ENCODE results near the gene GPR153.

The GPR153 gene

DNA sequence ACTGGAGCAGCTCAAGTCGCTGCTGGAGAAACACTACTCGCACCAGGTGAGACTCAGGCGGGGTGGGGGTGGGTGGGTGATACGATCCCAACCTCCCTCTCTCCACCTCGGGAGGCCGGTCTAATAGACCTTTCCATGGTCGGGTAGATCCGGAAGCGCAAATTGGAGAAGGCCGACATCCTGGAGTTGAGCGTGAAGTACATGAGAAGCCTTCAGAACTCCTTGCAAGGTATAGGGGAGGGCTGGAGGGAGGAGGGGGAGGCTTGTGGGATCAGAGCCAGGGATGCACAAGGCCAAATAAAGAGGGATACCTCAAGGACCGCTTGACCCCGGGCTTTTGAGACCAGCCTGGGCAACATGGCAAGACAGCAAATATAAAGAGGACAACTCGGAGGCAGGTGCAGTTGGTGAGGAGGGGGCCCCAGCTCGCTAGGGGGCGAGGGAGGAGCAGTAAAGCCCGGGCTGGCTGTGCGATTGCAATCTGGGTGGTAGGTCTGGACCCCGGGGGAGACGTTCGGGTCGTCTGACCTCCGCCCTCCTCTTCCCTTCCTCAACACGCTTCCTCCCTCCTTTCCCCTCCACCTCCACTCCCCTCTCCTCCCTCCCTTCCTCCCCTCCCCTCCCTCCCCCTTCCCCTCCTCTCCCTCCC lies 16.4 kb downstream of the GPR153 start:
- in situ Hi-C loops (cut with HindIII; ENCODE audit: low sequenced_read_pairs): no loop called here
- H3K4me3 ChIP-seq (ENCODE audit: low read depth, low read length): no peak overlapping the region
- TF ChIP-seq, protein P1, sequence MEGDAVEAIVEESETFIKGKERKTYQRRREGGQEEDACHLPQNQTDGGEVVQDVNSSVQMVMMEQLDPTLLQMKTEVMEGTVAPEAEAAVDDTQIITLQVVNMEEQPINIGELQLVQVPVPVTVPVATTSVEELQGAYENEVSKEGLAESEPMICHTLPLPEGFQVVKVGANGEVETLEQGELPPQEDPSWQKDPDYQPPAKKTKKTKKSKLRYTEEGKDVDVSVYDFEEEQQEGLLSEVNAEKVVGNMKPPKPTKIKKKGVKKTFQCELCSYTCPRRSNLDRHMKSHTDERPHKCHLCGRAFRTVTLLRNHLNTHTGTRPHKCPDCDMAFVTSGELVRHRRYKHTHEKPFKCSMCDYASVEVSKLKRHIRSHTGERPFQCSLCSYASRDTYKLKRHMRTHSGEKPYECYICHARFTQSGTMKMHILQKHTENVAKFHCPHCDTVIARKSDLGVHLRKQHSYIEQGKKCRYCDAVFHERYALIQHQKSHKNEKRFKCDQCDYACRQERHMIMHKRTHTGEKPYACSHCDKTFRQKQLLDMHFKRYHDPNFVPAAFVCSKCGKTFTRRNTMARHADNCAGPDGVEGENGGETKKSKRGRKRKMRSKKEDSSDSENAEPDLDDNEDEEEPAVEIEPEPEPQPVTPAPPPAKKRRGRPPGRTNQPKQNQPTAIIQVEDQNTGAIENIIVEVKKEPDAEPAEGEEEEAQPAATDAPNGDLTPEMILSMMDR (IDR thresholded peaks at IDR 0.05; ENCODE audit: low read depth, low read length): no peak
- DNase-seq (ENCODE audit: low read depth, low spot score): no peak

DNA sequence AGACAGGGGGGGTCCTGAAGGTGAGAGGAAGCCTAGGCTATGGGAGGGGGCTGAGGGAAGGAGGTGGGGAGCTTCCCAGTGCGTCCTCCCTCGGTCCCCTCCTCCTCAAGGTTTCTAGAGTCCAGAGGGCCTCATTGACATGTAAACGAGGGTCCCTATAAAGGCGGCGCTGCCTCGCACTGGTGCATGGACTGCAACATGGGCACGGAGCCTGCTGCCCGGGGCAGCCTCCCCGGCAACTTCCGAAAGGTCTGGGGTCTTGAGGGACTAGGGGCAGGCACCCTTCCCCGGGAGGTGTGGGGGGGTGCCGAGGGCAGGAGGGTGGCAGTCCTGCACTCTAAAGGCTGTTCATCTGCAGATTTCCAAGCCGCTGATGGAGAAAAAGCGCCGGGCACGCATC lies 16.9 kb downstream of the GPR153 start, which contains the start of gene HES3:
Gene HES3, plus strand, starts transcription at position 187 of the 400 bp plus-strand sequence. Its CDS starts 187 bp downstream, at position 374.
- H3K4me3 ChIP-seq (ENCODE audit: low read depth, low read length): no peak within 1 kb of the TSS
- TF ChIP-seq, protein P1 (IDR thresholded peaks at IDR 0.05; ENCODE audit: low read depth, low read length): no peak
- in situ Hi-C loops (cut with HindIII; ENCODE audit: low sequenced_read_pairs): no loop called here
- no peak for DNase-seq (ENCODE audit: low read depth, low spot score)

DNA sequence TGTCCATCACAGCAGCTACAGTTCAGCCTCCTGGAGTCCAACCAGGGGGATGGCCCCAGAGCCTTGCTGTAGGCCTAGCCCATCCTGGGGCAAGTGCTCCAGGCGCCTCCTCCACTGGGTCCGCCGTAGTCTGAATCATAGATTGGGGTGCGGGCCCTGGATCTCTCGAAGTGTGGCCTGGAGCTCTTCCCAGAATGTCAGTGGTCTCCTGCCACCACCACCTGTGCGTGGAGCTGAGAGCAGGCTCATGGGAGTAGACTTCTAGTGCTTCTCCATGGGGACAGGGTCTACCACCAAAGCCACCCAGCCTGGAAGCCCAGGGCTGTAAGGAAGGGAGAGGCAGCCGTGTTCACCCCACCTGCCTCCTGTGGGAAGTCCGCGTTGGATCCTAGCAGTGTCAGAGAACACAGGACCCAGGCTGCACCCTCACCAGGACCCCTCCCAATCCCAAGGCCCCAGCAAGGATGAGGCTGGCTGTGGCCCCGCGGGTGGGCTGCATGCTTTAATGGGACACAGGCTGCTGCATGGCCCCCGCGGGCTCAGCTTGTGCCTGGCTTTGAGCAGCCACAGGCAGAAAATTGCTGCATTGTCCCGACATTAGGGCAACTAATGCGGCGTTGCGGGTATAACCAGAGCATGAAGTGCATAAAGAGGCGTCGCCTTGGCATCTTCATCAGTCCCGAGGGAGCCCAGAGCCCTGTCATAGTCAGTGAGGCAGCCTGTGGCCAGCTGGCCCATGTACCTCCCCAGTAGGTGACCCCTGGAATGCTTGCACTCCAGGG lies 17.7 kb downstream of the GPR153 start:
- TF ChIP-seq, protein P1 (IDR thresholded peaks at IDR 0.05; ENCODE audit: low read depth, low read length): no peak
- DNase-seq (ENCODE audit: low read depth, low spot score): no peak
- H3K4me3 ChIP-seq (ENCODE audit: low read depth, low read length): no peak overlapping the region
- in situ Hi-C loops (cut with HindIII; ENCODE audit: low sequenced_read_pairs): no loop called here

DNA sequence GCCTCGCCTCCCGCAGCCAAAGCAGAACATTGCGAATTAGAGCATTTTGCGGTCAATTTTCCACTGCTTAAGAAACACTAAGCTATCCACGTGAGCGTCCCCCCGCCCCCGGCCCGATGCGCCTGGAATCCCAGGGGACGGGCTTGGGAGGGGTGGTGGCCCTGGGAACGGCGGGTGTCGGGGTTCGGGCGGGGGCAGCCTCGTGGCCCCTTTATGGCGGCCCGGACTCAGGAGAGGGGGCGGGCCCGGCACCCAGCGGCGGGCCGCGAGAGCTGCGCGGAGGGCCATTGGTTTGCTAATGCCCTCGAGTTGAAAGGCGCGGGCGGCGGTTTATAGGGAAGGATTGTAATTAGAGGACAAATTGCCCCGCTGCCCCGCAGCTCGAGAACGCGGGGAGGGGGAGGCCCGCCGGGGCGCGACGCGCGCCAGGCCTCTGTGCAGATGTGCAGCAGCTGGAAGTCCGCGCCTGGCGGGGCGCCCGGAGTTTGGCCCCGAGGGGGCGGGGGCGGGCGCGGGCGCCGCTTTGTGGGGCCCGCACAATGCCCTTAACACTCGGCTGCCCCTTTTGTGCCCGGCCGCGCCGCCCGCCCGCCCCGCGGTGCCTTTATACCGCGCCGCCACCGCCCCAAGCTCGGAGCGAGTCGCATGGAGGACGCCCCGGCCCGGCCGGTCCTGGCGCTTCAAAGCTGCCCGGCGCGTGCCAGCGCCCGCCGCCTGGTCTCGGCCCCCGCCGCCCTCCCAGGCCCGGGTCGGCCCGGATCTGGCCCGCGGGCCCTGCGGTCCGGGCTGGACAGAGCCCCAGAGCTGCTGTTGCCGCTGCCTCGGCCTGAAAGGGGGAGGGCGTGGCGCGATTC lies 18.8 kb downstream of the GPR153 start:
- DNase-seq (ENCODE audit: low read depth, low spot score): no peak
- H3K4me3 ChIP-seq (ENCODE audit: low read depth, low read length): no peak overlapping the region
- in situ Hi-C loops (cut with HindIII; ENCODE audit: low sequenced_read_pairs): no loop called here
- TF ChIP-seq, protein P1 (IDR thresholded peaks at IDR 0.05; ENCODE audit: low read depth, low read length): no peak

DNA sequence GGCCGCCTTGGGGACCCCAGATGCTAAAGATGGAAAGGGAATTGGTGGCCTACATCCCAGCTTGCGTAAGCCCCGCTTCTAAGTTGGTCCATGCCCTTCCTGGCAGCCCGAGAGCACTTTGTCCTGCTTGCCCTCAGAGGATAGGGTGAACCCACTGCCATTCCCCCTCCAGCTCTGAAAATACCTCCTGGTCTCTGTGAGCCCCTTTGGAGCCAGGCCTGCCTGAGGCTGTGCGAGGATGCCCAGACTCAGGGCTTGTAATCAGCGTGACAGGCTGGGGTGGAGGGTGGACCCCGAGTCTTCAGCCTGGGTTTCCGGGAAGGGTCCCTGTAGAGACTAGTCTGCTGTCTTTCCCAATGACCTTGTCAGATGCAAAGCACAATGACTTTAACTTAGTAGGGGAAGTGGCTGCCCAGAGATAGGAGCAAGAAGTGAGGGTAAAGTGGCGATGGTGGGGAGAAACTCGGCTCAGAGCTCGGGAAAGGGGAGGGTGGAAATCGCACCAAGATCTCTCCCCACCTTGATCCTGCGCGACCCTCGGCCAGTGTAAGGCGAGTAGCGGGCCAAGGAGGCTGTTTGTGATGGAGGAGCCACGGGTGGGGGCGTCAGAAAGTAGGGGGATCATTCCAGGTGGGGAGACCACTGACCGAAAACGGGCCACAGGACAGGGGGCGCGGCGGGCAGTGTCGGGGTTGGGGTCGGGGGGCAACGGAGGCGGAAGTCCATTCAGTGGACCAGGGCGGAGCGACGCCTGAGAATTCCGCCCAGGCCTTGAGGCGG lies 19.6 kb downstream of the GPR153 start:
- in situ Hi-C loops (cut with HindIII; ENCODE audit: low sequenced_read_pairs): no loop called here

More for the DNA sequence above, 19.6 kb downstream of the GPR153 start:
- no peak overlapping the region for H3K4me3 ChIP-seq (ENCODE audit: low read depth, low read length)
- no peak for DNase-seq (ENCODE audit: low read depth, low spot score)
- TF ChIP-seq, protein P1 (IDR thresholded peaks at IDR 0.05; ENCODE audit: low read depth, low read length): no peak

Measured in astrocyte of the spinal cord (primary cell).